GM18508 (cell line): ENCODE measurements around the gene CPB1.
"Not testable (repeated sequence)": the region's sequence is repeated elsewhere in the genome, so short reads cannot be mapped to it uniquely, and the experiment has no call there.

Experiments
- ATAC-seq: cut with Tn5 transposase; IDR thresholded peaks from one replicate; pipeline ENCODE4 v1.9.1; 2021; ENCODE audit warnings: moderate number of reproducible peaks; ENCODE audit not compliant: insufficient read depth, unreplicated experiment

Gene CPB1

GRCh38 chr3:148827585-148827984 is at the start of gene CPB1:
Gene CPB1, plus strand, starts transcription at chr3:148827811. Its CDS starts 13 bp downstream, at chr3:148827824.
- no peak for ATAC-seq

GRCh38 chr3:148778926-148779325 is 48.7 kb upstream of the CPB1 start:
- no peak for ATAC-seq

DNA sequence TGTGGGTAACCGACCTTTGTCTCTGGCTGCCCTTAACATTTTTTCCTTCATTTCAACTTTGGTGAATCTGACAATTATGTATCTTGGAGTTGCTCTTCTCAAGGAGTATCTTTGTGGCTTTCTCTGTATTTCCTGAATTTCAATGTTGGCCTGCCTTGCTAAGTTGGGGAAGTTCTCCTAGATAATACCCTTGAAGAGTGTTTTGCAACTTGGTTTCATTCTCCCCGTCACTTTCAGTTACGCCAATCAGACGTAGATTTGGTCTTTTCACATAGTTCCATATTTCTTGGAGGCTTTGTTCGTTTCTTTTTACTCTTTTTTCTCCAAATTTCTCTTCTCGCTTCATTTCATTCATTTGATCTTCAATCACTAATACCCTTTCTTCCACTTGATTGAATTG is 42.6 kb upstream of the CPB1 start:
- not testable (repeated sequence) for ATAC-seq

- ATAC-seq: not testable (repeated sequence)
Measured at GRCh38 chr3:148786159-148786558, 41.5 kb upstream of the CPB1 start.

DNA sequence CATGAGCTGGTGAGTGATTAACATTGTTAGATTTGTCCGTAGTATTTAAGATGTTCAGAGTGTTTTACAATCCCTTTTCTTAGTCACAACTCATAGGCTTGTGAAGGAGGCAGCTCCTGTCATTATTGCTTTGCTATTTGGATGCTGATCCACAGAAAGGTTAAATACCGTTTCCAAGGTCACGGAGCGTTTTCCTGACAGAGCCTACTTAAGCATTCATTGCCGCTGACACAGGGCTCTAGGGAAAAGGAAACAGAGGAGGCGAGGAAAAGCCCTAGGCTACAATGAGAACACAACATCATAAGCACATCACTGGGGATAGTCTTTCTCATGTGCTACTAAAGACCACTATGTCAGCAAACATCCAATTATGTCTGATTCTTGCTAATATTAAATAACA is 38.5 kb upstream of the CPB1 start:
- ATAC-seq: no peak

DNA sequence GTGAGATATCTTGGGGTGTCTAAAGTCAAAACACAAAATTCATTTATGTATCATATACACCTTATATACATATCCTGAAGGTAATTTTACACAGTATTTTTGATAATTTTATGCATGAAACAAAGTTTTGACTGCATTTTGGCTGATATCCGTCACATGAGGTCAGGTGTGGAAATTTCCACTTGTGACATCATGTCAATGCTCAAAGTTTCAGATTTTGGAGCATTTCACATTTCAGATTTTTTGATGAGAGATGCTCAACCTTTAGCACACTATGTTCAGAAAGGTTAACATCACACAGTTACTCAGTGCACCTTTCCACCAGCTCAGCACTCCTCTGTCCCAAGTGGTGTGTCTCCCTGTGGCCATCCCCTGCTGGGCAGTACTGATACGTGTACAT is 37.7 kb upstream of the CPB1 start:
- ATAC-seq: no peak

DNA sequence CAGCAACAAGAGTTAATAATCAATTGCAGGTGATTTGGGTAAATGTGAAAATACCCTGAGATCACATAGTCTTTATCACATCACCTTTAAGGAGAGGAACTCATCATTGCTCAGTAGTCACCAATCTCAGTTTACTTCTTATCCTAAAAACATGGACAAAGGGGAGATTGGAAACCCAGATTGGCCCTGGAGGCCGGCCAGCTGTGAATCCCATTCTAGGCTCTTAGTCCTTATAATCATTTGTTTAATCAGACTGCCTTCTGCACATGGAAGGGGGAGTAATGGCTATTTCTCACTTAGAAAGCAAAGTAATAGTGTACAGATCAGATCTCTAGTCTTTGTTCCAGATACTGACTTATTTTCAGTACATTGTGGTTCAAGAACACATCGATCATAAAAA is 37.2 kb upstream of the CPB1 start:
- ATAC-seq: no peak

GRCh38 chr3:148790851-148791735 is 36.5 kb upstream of the CPB1 start:
- no peak for ATAC-seq

- no peak for ATAC-seq
Measured at GRCh38 chr3:148791920-148792319, 35.7 kb upstream of the CPB1 start.

DNA sequence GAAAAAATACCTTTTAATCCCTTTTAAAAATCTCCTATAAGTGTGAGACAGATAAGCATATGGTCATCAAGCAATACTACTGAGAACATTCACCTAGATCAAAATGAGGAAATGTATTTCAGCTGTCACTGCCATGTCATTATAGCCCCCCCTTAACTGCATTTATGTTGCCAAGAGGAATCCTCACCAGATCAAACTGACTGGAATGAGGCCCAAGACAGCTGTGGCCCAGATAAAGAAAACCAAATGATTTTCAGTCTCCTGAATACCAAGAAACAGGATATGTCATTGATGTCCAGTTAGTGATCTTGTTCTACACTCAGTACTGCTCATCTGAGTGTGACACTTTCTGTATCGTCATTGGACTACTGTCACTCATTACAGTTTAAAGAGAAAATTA is 35.1 kb upstream of the CPB1 start:
- ATAC-seq: no peak

DNA sequence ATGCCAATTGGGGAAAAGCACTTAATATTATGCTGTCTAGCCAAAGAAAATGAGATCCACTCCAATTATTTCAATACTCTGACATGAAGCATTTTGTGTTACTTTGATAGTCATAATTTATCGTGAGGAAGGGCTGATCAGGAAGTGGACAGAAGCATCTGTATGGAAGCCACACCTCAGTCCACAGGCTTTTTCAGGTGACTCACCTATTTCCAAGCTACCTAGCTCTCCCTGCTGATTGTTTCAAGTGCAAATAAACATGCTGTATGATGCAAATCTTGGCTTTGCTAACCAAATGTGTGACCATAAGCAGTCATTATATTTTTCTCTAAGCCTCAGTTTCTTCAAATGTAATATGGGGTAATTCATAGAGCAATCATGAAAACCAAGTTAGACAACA is 30.8 kb upstream of the CPB1 start:
- no peak for ATAC-seq

- ATAC-seq: no peak
Measured at GRCh38 chr3:148797795-148798194, 29.8 kb upstream of the CPB1 start.

- no peak for ATAC-seq
Measured at GRCh38 chr3:148800414-148800813, 27.2 kb upstream of the CPB1 start.

DNA sequence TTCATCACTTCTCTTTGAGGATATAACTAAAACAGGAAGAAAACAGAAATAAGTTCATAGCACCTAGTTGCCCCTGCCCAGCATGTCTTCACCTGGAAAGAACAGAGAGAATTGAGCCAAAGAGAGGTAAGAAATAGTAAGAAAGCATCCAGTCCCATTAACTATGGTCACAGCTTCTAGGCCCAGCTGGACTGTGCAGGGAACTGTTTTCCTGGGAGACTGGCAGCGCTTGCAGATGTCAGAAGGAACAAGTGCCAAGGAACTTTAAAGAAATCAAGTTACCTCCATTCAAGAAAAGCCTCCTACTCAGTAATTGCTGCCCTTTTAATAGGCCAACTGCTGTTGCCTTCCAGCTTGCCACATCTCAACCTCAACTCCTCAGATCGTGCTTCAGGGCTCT is 17.8 kb upstream of the CPB1 start:
- no peak for ATAC-seq

GRCh38 chr3:148815316-148816110 is 12.1 kb upstream of the CPB1 start:
- ATAC-seq: no peak

- no peak for ATAC-seq
Measured at GRCh38 chr3:148816427-148816826, 11.2 kb upstream of the CPB1 start.

GRCh38 chr3:148816981-148817525 is 10.6 kb upstream of the CPB1 start:
- ATAC-seq: no peak

- ATAC-seq: no peak
Measured at GRCh38 chr3:148820361-148821245, 7.0 kb upstream of the CPB1 start.

DNA sequence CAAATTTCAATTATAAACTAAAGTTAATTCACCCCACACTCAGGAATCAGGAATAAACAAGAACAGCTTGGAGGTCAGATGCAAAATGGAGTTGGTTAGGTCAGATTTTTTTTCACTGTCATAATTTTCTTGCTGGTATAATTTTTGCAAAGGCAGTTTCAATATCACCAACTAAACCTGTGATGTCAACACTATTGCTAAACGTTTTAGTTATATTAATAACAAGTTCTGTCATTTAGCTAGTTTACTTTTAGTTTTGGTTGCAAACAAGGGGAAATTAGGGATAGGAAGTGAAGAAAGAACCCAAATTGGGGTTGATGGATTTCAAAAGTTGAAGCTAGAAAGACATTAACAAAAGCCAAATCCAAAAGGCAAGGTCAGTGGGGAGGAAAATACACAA is 4.6 kb upstream of the CPB1 start:
- ATAC-seq: no peak

- ATAC-seq: no peak
Measured at GRCh38 chr3:148825476-148825875, 2.1 kb upstream of the CPB1 start.
